GM21825 (cell line): Measurements from ENCODE around the gene SLC16A13.
"Not testable (repeated sequence)": the region's sequence is repeated elsewhere in the genome, so short reads cannot be mapped to it uniquely, and the experiment has no call there.

Experiments
- ATAC-seq: cut with Tn5 transposase; IDR thresholded peaks from one replicate; pipeline ENCODE4 v1.9.1; 2021; ENCODE audit warnings: mild to moderate bottlenecking, moderate library complexity; ENCODE audit not compliant: unreplicated experiment

The SLC16A13 gene

DNA sequence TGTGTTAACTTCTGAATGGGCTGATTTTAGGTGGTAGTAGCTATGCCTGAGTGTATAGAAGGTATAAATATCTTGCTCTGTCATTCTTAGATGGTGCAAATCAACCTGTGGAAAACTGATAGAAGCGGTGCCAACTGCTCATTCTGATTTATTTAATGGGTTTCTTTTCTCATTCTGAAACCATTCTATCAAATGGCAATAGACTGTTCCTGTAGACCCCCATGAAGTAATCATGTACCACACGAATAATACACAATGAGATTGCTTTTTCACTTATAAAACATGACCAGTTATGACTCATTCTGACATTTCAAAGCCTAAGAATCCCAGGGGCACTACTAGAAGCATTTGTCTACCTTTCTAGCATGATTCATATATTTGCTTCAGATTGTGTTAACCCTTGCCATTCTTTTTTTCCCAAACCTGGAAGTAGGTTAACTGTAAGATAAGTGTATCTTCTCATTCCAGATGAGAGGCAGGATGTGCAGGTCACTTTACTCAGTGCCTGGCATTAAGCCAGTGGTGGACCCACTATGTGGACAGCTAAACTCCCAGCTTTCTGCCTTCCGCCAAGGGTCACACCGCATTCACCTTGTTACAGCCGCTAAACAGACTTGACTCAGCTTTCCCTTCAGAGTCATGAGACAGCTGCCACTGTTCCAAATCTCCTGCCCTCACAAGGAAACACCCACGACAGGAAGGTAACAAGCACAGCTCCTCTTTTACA, 24.5 kb downstream of the SLC16A13 start:
- ATAC-seq = no peak

DNA sequence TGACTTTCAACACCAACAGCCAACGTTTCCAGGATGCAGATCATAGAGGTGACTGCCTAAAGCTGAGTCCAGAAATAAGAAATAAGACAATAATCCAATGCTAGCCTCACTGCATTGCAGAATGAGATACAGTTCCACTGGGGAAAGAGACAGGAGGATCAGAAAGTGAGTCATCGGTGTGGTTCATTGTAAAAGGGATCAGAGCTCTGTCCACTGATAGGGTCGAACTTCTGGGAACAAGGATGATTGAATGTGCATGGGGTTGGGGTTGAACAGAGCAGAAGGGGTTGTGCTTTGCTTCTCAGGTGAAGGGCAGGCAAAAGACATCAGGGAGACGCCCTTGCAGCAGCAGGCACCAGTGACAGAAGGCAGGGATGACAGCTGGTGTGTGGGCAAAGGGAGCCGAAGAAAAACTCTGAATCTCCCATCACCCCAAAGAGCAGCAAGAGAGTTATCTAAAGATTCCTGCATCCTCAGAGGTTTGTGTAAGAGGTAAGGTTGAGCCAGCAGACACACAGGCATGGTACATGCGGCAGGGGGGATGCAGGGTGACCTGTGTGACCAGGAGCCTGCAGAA, 27.8 kb downstream of the SLC16A13 start:
- ATAC-seq = no peak

- ATAC-seq = no peak
Measured at GRCh38 chr17:7064261-7064660, 28.4 kb downstream of the SLC16A13 start.

DNA sequence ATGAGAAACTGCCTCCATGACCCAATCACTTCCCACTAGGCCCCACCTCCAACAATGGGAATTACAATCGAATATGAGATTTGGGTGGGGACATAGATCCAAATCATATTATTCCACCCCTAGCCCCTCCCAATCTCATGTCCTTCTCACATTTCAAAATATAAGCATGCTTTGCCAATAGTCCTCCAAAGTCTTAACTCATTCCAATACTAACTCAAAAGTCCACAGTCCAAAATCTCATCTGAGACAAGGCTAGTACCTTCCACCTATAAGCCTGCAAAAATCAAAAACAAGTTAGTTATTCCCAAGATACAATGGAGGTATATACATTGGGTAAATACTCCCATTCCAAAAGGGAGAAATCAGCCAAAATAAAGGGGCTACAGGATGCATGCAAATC, 31.4 kb downstream of the SLC16A13 start:
- no peak for ATAC-seq

DNA sequence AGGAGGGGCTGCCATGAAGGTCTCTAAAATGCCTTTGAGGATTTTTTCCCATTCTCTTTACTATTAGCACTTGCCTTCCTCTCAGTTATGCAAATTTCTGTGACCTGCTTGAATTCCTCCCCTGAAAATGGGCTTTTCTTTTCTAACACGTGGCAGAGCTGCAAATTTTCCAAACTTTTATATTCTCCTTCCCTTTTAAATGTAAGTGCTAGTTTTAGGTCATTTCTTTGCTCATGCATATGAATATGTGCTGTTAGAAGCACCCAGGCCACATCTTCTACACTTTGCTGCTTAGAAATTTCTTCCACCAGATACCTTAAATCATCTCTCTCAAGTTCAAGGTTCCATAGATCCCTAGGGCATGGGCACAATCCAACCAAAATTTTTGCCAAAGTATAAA, 32.5 kb downstream of the SLC16A13 start:
- no peak for ATAC-seq

GRCh38 chr17:7070712-7071111, 34.9 kb downstream of the SLC16A13 start:
- no peak for ATAC-seq

DNA sequence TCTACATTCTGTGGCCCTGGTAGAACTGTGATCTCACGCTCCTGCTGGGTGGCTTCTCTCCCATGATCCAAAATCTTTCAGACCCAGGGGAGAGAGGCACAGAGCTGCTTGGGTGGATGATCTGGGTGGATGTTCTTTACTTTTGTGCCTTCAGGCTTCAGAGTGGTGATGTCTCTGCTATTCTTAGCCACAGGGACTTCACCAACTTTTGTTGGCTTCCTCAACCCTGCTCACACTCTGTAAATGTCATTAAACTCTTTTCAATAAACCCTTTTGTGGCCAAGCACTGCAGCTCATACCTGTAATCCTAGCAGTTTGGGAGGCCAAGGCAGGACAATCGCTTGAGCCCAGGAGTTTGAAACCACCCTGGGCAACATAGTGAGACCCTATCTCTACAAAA, 36.6 kb downstream of the SLC16A13 start:
- no peak for ATAC-seq

- ATAC-seq = no peak
Measured at GRCh38 chr17:7074931-7075330, 39.1 kb downstream of the SLC16A13 start.

GRCh38 chr17:7077911-7078546, 42.2 kb downstream of the SLC16A13 start:
- ATAC-seq = no peak

DNA sequence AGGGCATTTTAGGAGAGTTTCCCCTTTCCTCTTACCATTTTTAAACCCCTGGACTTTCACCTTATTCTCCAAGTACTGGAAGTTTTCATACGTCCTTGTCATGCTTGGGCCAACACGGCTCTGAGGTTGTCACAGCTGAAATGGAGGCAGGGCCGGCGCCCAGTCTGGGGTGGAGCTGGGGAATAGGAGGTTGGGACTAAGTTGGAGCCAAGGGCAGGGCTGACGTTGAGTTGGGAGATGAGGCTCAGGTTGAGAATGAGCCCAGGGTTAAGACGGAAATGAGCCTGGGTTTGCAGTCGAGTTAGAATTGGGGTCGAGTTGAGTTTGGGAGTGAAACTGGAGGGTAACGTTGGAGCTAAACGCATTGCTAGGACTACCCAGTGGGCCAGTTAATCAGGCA, 42.9 kb downstream of the SLC16A13 start:
- ATAC-seq = no peak

- no peak for ATAC-seq
Measured at GRCh38 chr17:7079581-7080455, 44.0 kb downstream of the SLC16A13 start, which contains the start of gene CLEC10A. CLEC10A (minus strand) TSS chr17:7080251; CDS start chr17:7078812, 1,439 bp downstream.

DNA sequence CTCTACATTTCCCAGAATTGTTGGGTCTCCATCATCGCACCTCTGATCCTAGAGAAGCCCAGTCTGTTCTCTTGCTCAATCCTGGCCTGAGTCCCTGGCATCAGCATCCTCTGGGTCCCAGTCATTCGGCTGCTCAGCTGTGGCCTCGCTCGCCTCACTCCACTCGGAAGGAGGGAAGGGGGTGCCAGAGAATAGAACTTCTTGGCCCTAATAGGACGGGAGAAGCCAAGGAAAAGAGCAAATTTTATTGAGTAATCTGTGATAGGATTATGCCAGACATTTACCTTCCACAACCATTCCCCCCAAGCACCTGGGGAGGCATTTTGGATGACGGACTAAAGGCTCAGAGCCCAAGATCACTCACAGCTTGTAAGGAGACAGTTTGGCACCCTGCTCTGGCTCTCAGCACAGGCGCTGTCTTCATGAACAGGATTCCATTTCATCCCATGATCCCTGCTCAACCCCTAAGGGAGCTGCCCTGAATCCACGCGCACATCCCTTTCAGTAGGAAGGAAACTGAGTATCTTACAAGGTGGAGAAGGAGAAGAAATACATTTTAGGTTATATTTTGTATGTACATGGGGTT, 44.7 kb downstream of the SLC16A13 start:
- ATAC-seq = no peak

- no peak for ATAC-seq
Measured at GRCh38 chr17:7081341-7082062, 45.7 kb downstream of the SLC16A13 start.

DNA sequence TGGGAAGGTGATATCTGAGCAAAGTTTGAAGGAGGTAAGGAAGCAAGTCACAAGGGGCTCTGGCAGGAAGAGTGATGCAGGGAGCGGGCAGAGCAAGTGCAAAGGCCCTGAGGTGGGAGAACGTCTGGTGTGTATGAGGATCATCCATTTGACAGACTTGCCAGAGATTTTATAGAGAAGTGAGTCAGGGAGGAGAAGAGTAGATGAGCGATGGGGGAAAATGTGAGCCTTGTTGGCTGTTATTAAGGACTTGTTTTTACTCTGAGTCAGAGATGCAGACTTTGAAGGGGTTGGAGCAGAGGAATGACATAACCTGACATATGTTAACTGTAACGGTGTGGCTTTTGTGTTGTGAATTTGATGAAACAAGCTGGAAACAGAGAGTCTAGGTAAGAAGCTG, 47.8 kb downstream of the SLC16A13 start:
- no peak for ATAC-seq

DNA sequence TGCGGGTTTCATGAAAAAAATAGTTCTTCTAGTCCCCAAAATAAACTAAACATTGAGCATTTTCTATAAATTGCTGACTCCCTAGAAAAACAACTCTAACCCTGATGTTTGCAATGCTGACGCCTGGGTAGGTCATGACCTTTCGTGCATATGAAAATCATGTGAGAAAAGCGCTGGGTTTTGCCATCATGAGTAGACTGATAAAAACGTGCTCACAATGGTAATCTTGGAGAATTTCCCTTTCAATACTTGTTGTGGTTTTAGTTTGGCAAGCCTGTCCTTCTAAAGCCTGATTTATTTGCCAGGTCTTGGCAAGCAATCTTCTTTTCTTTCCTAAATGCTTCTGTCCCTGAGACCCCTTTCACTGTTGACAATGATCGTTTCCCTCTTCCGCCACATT, 48.3 kb downstream of the SLC16A13 start:
- no peak for ATAC-seq

- not testable (repeated sequence) for ATAC-seq
Measured at GRCh38 chr17:7088442-7088841, 52.6 kb downstream of the SLC16A13 start.

- ATAC-seq = not testable (repeated sequence)
Measured at GRCh38 chr17:7089570-7089969, 53.8 kb downstream of the SLC16A13 start.
